VCaP (cell line): ENCODE results near the gene TRNAU1AP.
A peak's percentile ranks its signal among the peaks of the same experiment; 100 is the strongest.
"Not testable (repeated sequence)": the region's sequence is repeated elsewhere in the genome, so short reads cannot be mapped to it uniquely, and the experiment has no call there.

ENCODE experiments used
- H3K27ac ChIP-seq: fragments of 450-650 bp; 2 replicates; pipeline ENCODE4 v1.5.1; 2017
- TF ChIP-seq, protein P1 (sequence below): fragments of 450-650 bp; conservative IDR thresholded peaks from 2 replicates; pipeline ENCODE4 v1.5.1; 2017; ENCODE audit warnings: mild to moderate bottlenecking, moderate library complexity

The TRNAU1AP gene

DNA sequence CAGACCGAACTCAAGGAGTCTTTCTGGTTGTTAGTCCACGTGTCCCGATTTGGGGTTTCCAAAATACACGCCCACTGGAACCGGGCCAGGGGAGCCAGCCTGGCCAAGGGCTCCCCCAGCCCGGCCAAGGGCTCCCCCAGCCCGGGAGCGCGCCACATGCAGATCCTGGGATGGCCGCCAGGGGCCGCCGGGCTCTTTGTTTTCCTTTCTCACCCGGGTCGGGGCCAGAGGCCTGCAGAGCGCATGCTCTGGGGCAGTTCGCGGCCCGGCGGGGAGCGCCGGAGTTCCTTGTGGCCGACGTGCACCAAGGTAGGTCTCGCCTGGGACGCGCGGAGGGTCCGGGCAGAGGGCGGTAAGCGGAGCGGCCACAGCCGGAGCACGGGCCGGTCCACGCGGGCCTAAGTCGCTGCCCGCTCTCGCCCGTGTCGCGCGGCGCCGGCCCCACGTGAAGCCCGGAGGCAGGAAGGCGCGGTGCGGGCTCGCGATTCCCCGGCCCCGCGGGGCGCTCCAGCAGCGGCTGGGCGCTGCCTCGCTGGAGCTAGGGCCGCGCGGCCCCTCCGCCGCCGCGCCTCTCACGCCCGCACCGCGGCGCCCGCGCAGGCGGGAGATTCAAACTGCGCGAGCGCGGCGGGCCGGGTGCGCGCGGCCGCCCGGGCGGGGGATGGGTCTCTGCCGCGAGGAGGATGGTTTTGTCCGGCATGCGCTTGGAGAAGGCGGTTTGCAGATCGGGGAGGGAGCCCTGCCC is 34.7 kb upstream of the TRNAU1AP start:
- H3K27ac ChIP-seq = peak overlapping the region; percentile 92
- TF ChIP-seq, protein P1, sequence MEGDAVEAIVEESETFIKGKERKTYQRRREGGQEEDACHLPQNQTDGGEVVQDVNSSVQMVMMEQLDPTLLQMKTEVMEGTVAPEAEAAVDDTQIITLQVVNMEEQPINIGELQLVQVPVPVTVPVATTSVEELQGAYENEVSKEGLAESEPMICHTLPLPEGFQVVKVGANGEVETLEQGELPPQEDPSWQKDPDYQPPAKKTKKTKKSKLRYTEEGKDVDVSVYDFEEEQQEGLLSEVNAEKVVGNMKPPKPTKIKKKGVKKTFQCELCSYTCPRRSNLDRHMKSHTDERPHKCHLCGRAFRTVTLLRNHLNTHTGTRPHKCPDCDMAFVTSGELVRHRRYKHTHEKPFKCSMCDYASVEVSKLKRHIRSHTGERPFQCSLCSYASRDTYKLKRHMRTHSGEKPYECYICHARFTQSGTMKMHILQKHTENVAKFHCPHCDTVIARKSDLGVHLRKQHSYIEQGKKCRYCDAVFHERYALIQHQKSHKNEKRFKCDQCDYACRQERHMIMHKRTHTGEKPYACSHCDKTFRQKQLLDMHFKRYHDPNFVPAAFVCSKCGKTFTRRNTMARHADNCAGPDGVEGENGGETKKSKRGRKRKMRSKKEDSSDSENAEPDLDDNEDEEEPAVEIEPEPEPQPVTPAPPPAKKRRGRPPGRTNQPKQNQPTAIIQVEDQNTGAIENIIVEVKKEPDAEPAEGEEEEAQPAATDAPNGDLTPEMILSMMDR = peak; percentile 96

DNA sequence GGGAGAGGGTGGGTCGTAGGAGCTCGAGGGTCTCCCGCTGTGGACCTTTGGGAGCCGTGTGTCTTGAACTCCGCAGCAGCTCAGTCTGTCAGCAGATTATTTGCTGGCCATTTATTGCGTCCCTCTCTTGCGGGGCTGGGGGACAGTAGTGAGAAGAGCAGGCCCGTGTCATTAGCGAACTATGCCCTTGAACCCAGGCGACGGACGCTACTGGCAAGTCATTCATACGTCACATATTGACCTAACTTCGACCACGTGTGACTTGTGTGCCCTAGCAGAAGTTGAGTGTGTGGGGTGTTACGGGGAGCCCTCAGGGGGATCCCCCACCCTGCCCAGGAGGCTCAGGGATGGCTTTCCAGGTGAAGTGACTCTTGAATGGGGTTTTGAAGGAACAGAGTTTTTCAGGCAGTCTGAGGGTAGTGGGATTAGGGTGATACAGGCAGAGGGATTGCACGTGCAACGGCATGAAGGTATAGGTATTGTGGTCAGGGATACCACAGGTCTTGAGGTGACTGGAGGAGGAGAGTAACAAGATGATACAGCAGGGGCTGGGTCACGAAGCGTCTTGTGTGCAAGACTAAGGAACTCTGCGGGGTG is 34.0 kb upstream of the TRNAU1AP start:
- TF ChIP-seq, protein P1 = no peak
- peak overlapping the region; percentile 92 for H3K27ac ChIP-seq

DNA sequence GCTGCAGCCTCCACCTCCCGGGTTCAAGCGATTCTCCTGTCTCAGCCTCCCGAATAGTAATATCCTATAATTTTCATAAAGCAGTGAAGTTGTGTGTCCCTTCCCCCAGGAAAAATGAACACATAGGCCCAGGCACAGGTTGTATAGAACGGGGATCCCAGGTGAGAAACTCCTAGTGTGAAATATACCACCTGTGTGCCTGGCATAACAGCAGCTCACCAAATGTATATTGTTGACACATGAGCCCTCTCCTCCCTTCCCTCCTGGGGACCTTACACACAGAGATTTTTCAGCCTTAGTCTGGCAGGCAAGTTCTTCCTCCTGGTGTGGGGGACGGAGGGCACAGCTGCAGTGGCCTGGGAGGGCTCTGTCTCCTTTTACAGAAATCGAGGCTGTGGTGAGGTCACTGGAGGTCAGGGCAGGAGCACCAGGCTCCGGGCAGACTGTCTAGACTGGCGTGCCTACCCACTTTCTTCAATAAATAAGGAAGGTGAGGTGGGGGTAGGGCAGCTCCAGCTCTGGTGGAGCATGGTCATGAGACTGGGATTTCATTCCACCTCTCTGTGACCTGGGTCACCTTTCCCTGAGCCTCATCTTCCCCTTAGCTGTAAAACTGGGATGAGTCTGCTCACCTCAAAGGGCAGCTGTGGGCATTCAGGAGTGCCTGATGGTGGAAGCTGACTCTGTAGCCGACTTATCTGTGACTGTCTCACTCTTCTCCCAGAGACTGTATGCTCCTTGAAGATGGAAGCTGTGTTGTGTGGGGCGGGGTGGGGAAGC is 32.7 kb upstream of the TRNAU1AP start:
- H3K27ac ChIP-seq = peak overlapping the region; percentile 92; the same call in 1 of the 2 replicates
- TF ChIP-seq, protein P1 = no peak

DNA sequence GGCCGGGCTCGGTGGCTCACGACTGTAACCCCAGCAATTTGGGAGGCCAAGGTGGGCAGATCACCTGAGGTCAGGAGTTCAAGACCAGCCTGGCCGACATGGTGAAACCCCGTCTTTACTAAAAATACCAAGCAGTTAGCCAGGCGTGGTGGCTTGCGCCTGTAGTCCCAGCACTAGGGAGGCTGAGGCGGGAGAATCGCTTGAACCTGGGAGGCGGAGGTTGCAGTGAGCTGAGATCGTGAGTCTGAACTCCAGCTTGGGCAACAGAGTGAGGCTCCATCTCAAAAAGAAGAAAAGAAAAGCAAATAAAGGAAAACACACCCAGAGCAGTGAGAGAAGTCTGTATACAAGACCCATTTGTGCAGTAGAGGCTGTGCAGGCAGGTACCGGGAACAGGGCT is 32.1 kb upstream of the TRNAU1AP start:
- not testable (repeated sequence) for H3K27ac ChIP-seq

DNA sequence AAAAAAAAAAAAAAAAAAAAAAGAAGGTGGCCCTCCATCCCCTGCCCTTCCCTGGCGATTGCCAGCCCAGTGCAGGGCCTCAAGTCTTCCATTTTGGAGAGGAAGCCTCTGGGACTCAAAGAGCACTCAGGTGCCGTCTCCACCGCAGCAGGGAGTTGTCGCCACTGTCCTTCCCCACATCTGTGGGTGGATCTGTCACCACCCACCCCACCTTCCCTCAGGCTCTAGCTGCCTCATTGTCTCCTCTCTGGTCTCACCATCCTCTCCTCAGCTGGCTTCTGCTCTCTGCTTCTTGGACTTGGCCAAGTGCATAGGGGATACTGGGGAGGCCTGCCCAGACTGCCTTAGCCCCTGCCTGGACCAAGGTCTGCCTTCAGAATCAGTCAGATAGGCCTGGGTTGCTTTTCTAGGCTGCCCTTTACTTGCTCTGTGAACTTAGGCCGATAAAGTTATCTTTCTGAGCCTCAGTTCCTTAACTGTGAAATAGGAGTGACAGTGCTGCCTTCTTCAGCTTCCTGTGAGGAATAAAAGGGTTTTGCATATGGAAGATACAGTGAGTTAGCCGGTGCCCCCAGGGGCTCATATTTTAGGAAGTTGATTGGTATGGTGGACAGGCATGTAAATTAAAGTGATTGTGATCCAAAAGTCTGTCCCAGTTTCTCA is 31.3 kb upstream of the TRNAU1AP start:
- TF ChIP-seq, protein P1 = no peak
- H3K27ac ChIP-seq = no peak overlapping the region

DNA sequence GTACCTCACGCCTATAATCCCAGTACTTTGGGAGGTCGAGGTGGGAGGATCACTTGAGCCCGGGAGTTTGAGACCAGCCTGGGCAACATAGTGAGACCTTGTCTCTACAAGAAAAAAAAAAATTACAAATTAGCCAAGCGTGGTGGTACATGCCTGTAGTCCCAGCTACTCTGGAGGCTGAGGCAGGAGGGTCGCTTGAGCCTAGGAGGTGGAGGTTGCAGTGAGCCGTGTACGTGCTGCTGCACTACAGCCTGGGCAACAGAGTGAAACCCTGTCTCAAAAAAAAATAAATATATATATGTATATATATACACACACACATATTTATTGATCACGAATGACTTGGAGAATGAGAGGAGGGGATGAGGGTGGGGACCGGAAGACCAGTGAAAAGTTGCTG is 30.3 kb upstream of the TRNAU1AP start:
- H3K27ac ChIP-seq = not testable (repeated sequence)

DNA sequence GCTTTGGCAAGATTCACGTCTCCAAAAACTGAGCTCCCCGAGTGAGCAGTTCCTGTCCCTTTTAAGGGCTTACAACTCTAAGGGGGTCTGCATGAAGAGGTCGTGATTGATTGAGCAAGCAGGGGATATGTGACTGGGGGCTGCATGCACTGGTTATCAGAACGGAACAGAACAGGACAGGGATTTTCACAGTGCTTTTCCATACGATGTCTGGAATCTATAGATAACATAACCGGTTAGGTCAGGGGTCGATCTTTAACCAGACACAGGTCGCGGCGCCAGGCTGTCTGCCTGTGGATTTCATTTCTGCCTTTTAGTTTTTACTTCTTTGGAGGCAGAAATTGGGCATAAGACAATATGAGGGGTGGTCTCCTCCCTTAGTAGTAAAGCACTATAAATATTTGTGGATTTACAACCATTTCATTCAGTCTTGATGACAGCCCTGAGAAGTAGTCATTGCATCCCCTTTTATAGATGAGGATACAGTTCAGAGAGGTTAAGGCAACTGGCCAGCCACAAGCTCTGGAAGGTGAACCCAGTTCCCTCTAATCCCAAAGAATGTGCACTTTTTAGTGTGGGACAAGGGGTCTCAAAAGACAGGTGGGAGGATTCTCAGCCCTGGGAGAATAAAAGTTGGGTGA is 27.8 kb upstream of the TRNAU1AP start:
- H3K27ac ChIP-seq = not testable (repeated sequence)

DNA sequence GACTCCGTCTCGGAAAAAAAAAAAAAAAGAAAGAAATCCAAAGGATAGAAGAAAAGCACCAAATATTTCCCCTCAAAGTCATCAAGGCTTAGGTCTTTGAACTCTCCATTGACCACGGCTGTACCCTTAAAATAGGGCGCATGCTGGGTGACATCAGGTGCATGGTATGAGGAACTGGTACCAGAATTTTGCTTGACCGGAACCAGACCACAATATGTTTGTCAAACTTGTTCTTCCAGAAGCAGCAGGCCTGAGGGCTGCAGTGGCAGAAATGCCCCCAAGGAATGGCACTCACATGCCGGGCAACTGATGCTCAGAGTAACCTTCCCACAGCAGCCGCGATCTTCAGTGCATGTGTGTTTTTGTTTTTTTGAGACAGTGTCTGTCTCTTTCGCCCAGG is 26.0 kb upstream of the TRNAU1AP start:
- TF ChIP-seq, protein P1 = no peak
- no peak overlapping the region for H3K27ac ChIP-seq
